ENCODE measurements around the gene ATP8A2. TPM values are rescaled to one million over a fixed set of nuclear protein-coding genes. Genes with fewer than 3 reads are reported as not detected.

Gene ATP8A2
- total RNA-seq, 1 donor from 2014 or later: 4.2 TPM

DNA sequence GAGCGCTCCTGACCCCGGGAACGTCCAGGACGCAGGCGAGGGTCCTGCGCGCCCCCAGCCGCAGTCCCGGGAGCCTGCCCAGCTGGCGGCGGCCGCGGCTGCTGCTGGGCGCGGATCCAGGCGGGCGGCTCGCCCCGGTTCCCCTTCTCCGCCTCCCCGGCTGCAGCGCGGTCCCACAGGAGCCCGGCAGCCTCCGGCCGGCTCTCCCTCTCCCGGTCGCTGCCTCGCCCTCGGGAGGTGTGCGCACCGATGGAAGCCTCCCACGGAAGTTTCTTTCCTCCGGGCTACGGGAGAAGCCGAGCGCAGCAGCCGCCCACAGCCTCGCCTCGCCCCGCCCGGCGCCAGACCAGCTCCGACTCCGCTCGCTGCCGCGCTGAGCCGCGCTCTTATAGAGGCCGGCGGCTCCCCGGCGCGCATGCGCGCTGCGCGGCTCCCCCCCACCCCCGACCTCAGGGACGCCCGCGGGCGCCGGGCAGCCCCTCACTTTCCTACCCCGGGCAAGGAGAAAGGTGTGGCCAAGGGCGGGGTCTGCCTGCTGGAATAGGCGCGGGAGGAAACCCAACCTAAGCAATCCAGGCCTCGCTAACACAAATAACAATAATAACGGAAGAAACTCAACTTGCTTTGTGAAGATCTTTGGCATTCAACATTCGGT, 680.0 kb downstream of the ATP8A2 start, which contains the start of gene SHISA2:
SHISA2 (minus strand) TSS at position 360 of the 655 bp plus-strand sequence. CDS start 1,041 bp downstream, outside the sequence.
- Histone ChIP-seq H3K4me3 (peak within 1 kb of the TSS; percentile 99), H2AFZ (replicated peaks) (peak within 1 kb of the TSS; percentile 64), H4K20me1 (ENCODE audit: low read depth) (peaks cover 50% of the 10 kb centered on the region), H3F3A (ENCODE audit: low read depth) (peaks cover 44% of the 10 kb centered on the region), H3K4me2 (peak within 1 kb of the TSS; percentile 97), H3K36me3 (peaks cover 19% of the 10 kb centered on the region), H3K27me3 (peaks cover 4% of the 10 kb centered on the region), H3K4me1 (peaks cover 23% of the 10 kb centered on the region), H3K9me3 (ENCODE audit: low read depth) (no peaks in the 10 kb centered on the region), H3K79me2 (ENCODE audit: low read depth) (peaks cover 62% of the 10 kb centered on the region), H3K9ac (peak within 1 kb of the TSS; percentile 85), H3K27ac (no peak within 1 kb of the TSS)
- Mint-ChIP-seq H3K27ac (no peak within 1 kb of the TSS), H3K4me1 (peaks cover 18% of the 10 kb centered on the region), H3K27me3 (ENCODE audit: insufficient read depth, low read depth) (peaks cover 19% of the 10 kb centered on the region), H3K36me3 (no peaks in the 10 kb centered on the region), H3K4me3 (peak within 1 kb of the TSS; percentile 82), H3K9me3 (no peaks in the 10 kb centered on the region)
- no peak for TF ChIP-seq EZH2 (IDR thresholded peaks at IDR 0.05)
- TF ChIP-seq, protein P1, sequence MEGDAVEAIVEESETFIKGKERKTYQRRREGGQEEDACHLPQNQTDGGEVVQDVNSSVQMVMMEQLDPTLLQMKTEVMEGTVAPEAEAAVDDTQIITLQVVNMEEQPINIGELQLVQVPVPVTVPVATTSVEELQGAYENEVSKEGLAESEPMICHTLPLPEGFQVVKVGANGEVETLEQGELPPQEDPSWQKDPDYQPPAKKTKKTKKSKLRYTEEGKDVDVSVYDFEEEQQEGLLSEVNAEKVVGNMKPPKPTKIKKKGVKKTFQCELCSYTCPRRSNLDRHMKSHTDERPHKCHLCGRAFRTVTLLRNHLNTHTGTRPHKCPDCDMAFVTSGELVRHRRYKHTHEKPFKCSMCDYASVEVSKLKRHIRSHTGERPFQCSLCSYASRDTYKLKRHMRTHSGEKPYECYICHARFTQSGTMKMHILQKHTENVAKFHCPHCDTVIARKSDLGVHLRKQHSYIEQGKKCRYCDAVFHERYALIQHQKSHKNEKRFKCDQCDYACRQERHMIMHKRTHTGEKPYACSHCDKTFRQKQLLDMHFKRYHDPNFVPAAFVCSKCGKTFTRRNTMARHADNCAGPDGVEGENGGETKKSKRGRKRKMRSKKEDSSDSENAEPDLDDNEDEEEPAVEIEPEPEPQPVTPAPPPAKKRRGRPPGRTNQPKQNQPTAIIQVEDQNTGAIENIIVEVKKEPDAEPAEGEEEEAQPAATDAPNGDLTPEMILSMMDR (IDR thresholded peaks at IDR 0.05): no peak
- TF ChIP-seq EZH2phosphoT487 (IDR thresholded peaks at IDR 0.05): no peak
- peak; percentile 93 for DNase-seq (ENCODE audit: low spot score)

DNA sequence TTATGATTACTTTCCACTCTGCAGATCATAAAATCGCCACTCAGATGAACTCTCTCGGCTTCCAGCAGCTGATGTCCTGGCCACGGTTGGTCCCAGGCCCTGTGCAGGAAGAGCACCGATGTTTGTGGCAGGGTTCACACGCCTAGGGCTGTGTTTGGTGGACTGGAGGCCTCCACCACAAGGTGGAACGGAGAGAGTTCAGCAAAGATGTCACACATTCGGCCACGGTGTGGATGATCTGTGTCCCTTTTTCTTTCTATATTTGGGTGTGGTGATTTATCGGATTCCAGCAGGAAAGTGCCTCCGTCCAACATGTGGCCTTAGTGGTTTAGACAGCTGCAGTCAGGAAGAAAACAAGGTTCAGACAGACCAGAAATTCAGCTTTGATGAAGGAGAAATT, 680.6 kb downstream of the ATP8A2 start:
- peaks cover 56% of the 10 kb centered on the region for H3K79me2 ChIP-seq (ENCODE audit: low read depth)
- Mint-ChIP-seq H3K4me3 (peak overlapping the region; percentile 82), H3K9me3 (no peaks in the 10 kb centered on the region), H3K4me1 (peaks cover 18% of the 10 kb centered on the region), H3K27me3 (ENCODE audit: insufficient read depth, low read depth) (peaks cover 19% of the 10 kb centered on the region), H3K36me3 (no peaks in the 10 kb centered on the region), H3K27ac (no peak overlapping the region)
- H3K27me3 ChIP-seq: peaks cover 4% of the 10 kb centered on the region
- no peak overlapping the region for H3K27ac ChIP-seq
- peaks cover 38% of the 10 kb centered on the region for H3F3A ChIP-seq (ENCODE audit: low read depth)
- H3K9me3 ChIP-seq (ENCODE audit: low read depth): no peaks in the 10 kb centered on the region
- peak; percentile 45 for DNase-seq (ENCODE audit: low spot score)
- H3K9ac ChIP-seq: no peak overlapping the region
- peak overlapping the region; percentile 99 for H3K4me3 ChIP-seq
- TF ChIP-seq, protein P1 (IDR thresholded peaks at IDR 0.05): peak; percentile 10
- TF ChIP-seq EZH2 (IDR thresholded peaks at IDR 0.05) (no peak), EZH2phosphoT487 (IDR thresholded peaks at IDR 0.05) (peak; percentile 12)
- peak overlapping the region; percentile 97 for H3K4me2 ChIP-seq
- H4K20me1 ChIP-seq (ENCODE audit: low read depth): peaks cover 44% of the 10 kb centered on the region
- peaks cover 14% of the 10 kb centered on the region for H3K36me3 ChIP-seq
- peaks cover 17% of the 10 kb centered on the region for H3K4me1 ChIP-seq
- H2AFZ ChIP-seq (replicated peaks): peak overlapping the region; percentile 64

DNA sequence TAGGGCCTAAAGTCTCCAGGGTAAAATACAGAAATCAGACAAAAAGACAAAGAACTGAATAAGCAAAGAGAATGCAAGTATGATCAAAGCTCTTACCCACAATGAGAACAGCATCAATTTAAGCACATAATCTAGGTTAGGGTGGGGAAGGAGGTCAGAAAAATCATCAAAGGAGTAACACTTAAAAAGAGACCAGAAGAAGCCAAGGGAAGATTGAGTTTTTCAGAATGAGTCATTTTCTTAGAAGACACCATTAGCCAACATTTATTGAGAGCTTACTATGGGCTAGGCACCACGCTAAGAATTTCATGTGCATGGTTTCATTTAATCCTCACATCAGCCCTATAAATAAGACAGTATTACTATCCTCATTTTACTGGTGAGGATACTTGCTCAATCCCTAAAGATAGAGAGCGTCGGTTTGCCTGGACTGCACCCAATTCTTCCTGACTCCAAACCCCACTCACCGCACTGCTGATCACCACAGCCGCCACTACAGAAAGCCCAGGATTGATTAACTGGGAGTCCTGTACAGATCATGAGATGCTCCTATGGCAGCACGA, 681.7 kb downstream of the ATP8A2 start:
- Histone ChIP-seq H3K27me3 (peaks cover 4% of the 10 kb centered on the region), H3K9me3 (ENCODE audit: low read depth) (no peaks in the 10 kb centered on the region), H3K4me3 (no peak overlapping the region), H3K9ac (no peak overlapping the region), H3K79me2 (ENCODE audit: low read depth) (peaks cover 44% of the 10 kb centered on the region), H4K20me1 (ENCODE audit: low read depth) (peaks cover 33% of the 10 kb centered on the region), H3K4me2 (no peak overlapping the region), H2AFZ (replicated peaks) (no peak overlapping the region), H3F3A (ENCODE audit: low read depth) (peaks cover 26% of the 10 kb centered on the region), H3K36me3 (peaks cover 6% of the 10 kb centered on the region), H3K27ac (no peak overlapping the region), H3K4me1 (peaks cover 6% of the 10 kb centered on the region)
- no peaks in the 10 kb centered on the region for H3K36me3 Mint-ChIP-seq
- H3K9me3 Mint-ChIP-seq: no peaks in the 10 kb centered on the region
- TF ChIP-seq EZH2 (IDR thresholded peaks at IDR 0.05) (no peak), EZH2phosphoT487 (IDR thresholded peaks at IDR 0.05) (no peak)
- TF ChIP-seq, protein P1 (IDR thresholded peaks at IDR 0.05): no peak
- H3K4me1 Mint-ChIP-seq: peaks cover 18% of the 10 kb centered on the region
- no peak overlapping the region for H3K27ac Mint-ChIP-seq
- no peak for DNase-seq (ENCODE audit: low spot score)
- H3K27me3 Mint-ChIP-seq (ENCODE audit: insufficient read depth, low read depth): peaks cover 19% of the 10 kb centered on the region
- no peak overlapping the region for H3K4me3 Mint-ChIP-seq

All from neural progenitor cell (in vitro differentiated cells).